GM19452 (cell line): ENCODE results near the gene TMED1.

ENCODE experiments used
- ATAC-seq: cut with Tn5 transposase; IDR thresholded peaks from one replicate; pipeline ENCODE4 v1.9.1; 2021; ENCODE audit not compliant: unreplicated experiment

TMED1 gene

GRCh38 chr19:10832939-10833296 lies 3.1 kb downstream of the TMED1 start:
- no peak for ATAC-seq

DNA sequence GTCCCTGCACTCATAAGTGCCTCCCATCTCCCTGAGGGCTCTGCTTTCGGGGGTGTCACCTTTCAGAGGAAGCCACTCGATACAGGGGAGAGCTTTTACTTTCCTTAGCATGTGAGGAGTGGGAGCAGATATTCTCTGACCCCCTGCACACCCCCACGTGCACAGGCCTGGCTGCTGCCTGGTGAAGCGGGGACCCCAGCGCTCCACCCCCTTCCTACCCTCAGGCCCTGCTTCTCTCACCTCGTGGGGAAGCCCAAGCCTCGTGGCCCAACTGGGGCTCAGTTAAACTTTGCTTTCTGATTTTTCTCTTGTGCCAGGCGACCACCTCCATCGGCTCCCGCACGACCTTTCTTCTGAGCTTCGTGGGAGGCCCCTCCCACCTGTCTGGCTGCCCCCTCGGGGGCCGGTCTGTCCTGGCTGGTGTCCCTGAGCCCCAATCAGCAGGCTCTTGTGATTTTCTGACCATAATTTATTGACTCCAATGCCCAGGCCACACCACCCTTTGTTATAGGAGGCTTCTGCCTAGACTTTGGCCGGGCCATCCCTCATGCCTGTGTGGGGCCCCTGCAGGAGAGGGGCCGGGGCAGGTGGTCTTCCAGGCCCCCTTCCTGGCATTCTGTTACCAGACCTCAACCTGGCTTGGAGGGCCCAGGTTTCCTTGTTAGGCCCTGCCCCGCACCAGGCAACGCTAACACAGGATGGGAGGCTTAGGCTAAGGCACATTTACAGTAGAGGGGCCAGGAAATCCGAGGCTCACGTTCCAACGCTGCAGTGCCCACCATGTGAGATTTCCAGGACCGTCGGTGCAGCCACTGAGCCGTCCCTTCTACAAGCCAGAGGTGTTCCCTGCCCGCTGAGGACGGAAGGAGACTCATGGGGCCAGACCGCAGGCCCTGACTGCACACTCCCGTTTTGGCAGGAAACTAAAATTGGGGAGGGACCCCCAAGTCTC lies 3.7 kb downstream of the TMED1 start:
- no peak for ATAC-seq

DNA sequence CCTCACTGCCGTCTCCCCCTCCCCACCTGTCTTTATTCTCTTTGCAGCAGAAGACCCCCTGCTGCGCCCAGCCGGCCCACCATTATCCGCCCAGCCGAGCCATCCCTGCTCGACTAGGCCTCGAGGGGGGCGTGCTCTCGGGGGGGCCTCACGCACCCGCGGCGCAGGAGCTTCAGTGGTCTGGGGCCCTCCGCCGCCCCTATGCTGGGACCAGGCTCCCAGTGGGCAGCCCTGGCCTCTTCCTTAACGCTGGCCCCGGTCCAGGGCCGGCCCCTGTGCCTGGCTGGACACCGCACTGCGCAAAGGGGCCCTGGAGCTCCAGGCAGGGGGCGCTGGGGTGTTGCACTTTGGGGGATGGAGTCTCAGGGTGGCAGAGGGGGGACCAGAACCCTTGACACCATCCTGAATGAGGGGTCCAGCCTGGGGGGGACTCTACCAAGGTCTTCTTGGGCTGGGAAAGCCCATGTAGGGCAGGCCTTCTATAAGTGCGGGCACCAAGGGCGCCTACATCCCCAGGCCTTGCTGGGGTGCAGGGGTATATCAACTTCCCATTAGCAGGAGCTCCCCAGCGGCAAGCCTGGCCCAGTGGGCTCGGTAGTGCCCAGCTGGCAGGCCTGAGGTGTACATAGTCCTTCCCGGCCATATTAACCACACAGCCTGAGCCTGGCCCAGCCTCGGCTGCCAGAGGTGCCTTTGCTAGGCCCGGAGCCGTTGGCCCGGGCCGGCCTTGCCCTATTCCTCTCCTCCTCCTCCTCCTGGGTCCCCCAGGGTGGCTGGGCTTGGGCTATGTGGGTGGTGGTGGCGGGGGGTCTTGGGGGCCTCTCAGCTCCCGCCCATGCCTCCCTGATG lies 4.9 kb downstream of the TMED1 start:
- no peak for ATAC-seq

DNA sequence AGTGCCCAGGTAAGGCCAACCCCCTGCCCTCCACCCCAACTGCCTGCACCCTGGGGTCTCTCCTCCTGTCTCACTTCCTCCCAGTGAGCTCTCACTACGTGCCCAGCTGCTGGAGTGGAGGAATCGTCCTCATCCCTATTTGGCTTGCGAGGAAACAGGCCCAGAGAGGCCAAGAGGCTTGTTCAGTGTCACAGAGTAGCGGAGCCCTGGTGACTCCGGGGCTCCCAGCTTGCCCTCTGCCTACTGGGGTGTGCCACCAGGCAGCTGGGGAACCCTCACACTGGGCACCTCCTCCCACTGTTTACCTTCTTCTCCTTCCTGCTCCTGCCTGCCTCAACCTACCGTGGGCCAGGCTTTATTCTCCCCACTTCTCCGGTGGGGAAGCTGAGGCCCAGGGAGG lies 5.6 kb downstream of the TMED1 start:
- no peak for ATAC-seq

- no peak for ATAC-seq
These were observed 6.0 kb downstream of the TMED1 start for GRCh38 chr19:10829967-10830366.

GRCh38 chr19:10828981-10829821 lies 6.8 kb downstream of the TMED1 start:
- ATAC-seq: no peak

GRCh38 chr19:10826846-10827245 lies 9.2 kb downstream of the TMED1 start:
- ATAC-seq: no peak

DNA sequence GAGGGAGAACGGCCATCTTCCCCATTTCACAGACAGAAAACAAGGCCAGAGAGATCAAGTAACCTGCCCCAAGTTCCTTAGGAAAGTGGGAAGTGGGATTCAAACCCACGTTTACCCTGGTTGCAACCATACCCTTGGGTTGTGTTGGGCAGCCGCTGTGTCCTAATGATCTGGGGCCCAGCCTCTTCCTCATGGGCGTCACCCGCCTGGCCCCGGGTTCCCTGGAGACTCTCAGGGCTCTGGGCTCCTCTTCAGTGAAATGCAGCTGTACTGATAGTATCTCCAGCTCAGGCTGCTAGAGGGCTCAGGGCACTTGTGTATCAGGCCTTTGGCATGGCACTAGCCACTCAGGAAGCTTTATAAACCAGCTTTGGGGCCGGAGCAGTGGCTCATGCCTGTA lies 9.8 kb downstream of the TMED1 start:
- no peak for ATAC-seq

DNA sequence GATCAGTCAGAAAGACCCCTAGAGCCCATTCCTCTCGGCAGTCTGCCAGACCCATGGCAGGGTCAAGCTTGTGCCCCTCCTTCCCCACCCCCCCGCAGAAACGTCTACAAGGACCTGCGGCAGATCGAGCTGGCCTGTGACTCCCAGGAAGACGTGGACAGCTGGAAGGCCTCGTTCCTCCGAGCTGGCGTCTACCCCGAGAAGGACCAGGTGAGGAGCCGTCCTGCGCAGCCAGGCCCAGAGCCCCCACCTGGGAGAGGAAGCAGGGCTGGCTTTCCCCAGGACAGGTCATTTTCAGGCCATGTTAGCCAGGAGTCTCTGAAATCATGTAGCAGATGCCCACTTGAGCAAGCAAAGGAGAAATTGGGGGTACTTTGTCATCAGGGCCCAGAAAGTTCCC lies 12.3 kb downstream of the TMED1 start:
- no peak for ATAC-seq

GRCh38 chr19:10820173-10820572 lies 15.8 kb downstream of the TMED1 start:
- no peak for ATAC-seq

DNA sequence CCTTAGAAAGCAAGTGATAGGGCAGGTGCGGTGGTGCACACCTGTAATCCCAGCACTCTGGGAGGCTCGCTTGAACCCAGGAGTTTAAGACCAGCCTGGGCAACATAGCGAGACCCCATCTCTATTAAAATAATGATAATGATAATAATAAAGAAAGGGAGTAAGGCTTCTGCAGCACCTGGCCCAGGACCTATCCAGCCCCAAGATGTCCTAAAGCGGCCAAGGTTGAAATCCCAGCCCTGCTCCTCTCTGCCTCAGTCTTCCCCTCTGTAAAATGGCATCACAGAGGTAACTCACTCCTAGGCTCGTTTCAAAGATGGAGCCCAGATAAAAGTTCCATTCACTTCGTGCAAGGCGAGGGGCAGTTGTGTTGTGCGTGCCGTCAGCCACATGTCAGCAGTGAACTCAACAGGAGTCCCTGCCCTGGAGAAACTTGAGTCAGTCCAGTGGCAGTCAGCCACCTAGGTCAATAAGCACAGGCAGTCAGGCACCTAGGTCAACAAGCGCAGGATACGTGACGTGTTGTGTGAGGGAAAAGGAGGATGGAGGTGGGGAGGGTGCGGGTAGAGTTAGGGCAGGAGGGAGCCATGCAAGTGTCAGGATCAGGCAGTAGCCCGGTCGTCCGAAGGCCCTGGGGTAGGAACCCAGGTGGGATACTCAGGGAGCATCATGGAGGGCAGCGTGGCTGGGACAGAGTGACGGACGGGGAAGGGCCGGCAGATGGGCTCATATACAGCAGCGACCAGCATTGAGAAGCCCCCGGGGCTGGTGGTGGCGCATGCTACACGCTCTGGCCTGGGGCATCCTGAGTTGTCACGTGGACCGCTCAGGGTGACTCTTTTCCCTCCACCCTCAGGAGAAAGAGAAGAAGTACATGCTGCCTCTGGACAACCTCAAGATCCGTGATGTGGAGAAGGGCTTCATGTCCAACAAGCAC lies 16.6 kb downstream of the TMED1 start:
- ATAC-seq: no peak

- no peak for ATAC-seq
These were observed 17.5 kb downstream of the TMED1 start for GRCh38 chr19:10818301-10819123.

DNA sequence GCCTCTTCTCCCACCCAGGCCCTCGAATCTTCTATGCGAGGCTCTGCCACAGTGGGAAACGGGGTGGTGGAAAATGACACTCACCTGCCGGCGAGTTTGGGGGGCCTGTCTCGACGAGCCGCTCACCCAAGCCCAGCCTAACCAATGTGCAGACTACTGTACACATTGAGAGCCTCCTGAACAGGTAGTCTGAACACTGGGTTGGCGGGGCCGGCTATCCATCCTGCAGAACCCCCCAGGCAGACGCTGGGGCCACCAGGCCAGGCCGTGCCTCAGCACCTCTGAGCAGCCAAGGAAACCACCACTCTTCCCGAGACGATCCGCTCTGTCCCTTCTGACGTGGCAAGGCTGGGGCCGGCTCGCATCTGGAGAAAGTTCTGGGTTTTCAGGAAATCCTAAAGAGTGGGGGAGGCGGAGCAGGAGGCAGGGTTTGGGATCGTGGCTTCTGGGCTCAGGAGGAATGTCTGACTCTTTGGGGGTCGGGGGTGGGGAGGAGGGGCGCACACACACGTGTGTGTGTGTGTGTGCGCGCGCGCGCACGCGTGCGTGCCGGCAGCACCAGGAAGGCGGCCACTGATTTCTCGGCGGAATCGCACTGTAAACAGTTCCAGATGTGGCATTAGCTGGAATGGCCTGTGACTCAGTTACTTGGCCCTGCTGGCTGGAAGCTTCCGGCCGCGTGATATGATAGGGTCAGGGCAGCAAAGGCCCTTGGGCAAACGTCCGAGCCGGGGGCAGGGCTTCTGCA lies 18.5 kb downstream of the TMED1 start:
- ATAC-seq: no peak

DNA sequence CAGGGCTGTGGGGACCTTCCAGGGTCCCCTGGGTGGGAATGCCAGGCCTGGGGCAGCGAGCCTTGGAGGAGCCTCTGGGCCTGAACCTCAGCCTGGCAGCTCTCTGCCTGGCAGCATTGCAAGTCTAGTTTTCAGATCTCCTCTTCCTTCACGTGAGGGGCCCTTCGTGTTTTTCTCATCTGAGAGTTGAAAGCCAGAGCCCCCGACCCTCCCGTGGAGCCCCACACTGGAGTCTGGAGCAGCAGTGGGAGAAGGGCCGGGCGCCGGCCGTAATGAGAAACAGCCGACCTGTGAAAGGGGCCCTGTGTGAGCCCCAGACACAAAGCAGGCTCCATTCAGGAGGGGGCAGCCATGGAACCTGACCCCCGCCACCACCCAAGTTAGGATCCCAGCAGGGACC lies 19.3 kb downstream of the TMED1 start:
- no peak for ATAC-seq

DNA sequence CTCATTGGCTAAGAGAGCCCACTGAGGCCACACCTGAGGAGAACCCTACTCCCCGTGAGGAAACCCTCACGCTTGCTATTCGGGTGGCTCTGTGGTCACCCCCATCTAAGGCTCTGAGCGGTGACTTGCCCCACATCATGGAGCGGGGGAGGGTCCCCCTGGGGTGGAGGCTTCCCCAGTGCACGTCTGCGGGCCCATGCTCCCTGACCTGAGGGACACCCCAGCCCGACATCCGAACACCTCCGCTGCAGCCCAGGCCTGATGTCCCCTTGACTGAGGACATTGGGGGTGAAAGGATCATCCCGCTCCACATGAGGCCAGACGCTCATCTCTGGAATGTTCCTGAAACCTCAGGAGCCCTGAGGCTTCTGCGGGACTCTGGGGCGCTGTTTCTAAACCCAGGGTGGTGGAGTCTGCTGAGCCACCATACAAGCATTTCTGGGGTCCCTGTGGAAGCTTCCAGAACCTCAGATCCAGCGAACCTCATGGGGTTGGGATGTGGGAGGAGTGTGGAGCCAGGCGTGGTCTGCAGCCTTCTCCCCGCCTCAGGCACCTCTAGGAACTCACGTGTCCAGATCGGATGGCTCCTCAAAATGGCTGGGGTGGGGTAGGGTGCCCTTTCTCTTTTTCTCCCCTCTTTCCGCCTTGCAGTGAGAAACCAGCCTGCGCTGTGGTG lies 19.9 kb downstream of the TMED1 start:
- ATAC-seq: no peak

DNA sequence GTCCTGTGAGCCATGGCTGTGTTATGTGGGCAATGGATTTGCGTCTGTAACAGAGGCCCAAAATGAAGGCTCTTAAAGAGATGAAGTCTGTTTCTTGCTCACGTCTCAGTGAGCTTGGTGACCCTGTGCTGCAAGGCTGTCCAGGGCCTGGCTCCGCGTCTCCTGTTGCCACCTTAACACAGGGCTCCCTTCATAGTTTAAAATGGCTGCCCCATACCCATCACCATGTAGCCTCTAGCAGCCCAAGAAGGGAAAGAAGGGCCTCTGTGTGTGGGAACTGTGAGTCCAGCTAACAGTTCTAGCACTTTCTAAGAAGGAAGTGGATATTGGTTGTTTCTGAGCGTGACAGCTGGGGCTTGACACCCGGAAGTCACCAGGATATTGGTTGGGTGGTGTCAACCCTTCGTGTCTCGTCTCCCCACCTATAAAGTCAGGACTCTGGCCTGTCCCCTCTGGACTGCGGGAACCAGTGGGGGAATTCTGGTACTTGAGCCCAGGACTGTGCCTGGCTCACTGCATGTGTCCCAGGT lies 20.9 kb downstream of the TMED1 start:
- ATAC-seq: no peak

- no peak for ATAC-seq
These were observed 23.1 kb downstream of the TMED1 start for GRCh38 chr19:10812902-10813404.
